HEK293 (cell line): ENCODE measurements around the gene GNLY.

Experiments used
- CTCF ChIP-seq: fragments of 450-650 bp; formaldehyde crosslinking; IDR thresholded peaks from 2 replicates; pipeline ENCODE4 v1.5.1; 2016; ENCODE audit warnings: missing biosample characterization, missing genetic modification characterization
- PATZ1 ChIP-seq: fragments of 450-650 bp; formaldehyde crosslinking; IDR thresholded peaks from 2 replicates; pipeline ENCODE4 v1.5.1; 2016; ENCODE audit warnings: missing biosample characterization, missing genetic modification characterization
- YY2 ChIP-seq: fragments of 450-650 bp; formaldehyde crosslinking; IDR thresholded peaks from 2 replicates; pipeline ENCODE4 v1.5.1; 2016; ENCODE audit warnings: missing biosample characterization, missing genetic modification characterization
- ZNF214 ChIP-seq: fragments of 450-650 bp; formaldehyde crosslinking; IDR thresholded peaks from 2 replicates; pipeline ENCODE4 v1.5.1; 2017; ENCODE audit warnings: missing biosample characterization, mild to moderate bottlenecking, missing genetic modification characterization, borderline replicate concordance
- ZNF571 ChIP-seq: fragments of 450-650 bp; formaldehyde crosslinking; IDR thresholded peaks from 2 replicates; pipeline ENCODE4 v1.5.0; 2017; ENCODE audit warnings: missing biosample characterization, missing genetic modification characterization
- ZNF747 ChIP-seq: fragments of 450-650 bp; formaldehyde crosslinking; IDR thresholded peaks from 2 replicates; pipeline ENCODE4 v1.5.1; 2016; ENCODE audit warnings: missing biosample characterization, missing genetic modification characterization

- no peak for TF ChIP-seq ZNF747 (tag by site-specific recombination)
- no peak for TF ChIP-seq YY2
- no peak for TF ChIP-seq CTCF (tag by site-specific recombination)
- TF ChIP-seq ZNF214 (tag by site-specific recombination): no peak
- no peak for TF ChIP-seq ZNF571 (tag by site-specific recombination)
- TF ChIP-seq PATZ1: no peak
These were observed 2.0 kb upstream of the GNLY start for GRCh38 chr2:85692039-85692645.
